ENCODE results near the gene PACRG. TPM values are rescaled to one million over a fixed set of nuclear protein-coding genes. Genes with fewer than 3 reads are reported as not detected.

The PACRG gene
- total and polyA plus RNA-seq, 2 of the 4 experiments (the other 2 are of a cell fraction): not detected

- Histone ChIP-seq H4K8ac (ENCODE audit: low read depth in 2 of 2, low read length in 2 of 2) (no peak overlapping the region), H4K5ac (ENCODE audit: low read depth, low read length) (no peak overlapping the region), H3K56ac (ENCODE audit: extremely low read depth, insufficient read depth, low read length) (no peak overlapping the region), H3K9ac (ENCODE audit: low read depth, low read length) (no peak overlapping the region), H2AK9ac (replicated peaks; ENCODE audit: low read depth, low read length, poor library complexity) (no peak overlapping the region), H4K91ac (ENCODE audit: insufficient read depth, low read depth, low read length) (no peak overlapping the region), H3K18ac (ENCODE audit: low read depth, low read length) (no peak overlapping the region), H3K4me2 (ENCODE audit: low read depth, low read length) (no peak overlapping the region), H4K20me1 (ENCODE audit: insufficient read depth, low read length) (no peaks in the 10 kb centered on the region), H2BK20ac (ENCODE audit: low read depth, low read length) (no peak overlapping the region), H3K9me3 (ENCODE audit: control insufficient read depth, insufficient read depth, low read length) (no peaks in the 10 kb centered on the region; the same call in 1 of the 2 replicates), H3K23ac (ENCODE audit: low read depth, low read length) (no peak overlapping the region), H2BK120ac (ENCODE audit: low read depth, low read length) (no peak overlapping the region), H3K79me1 (ENCODE audit: low read depth in 1 of 2, low read length in 2 of 2) (no peaks in the 10 kb centered on the region), H2AFZ (replicated peaks; ENCODE audit: low read length, poor library complexity) (no peak overlapping the region), H3K4ac (ENCODE audit: low read depth, low read length) (no peak overlapping the region), H3K27ac (ENCODE audit: insufficient read depth, low read length) (no peak overlapping the region), H3K9me1 (ENCODE audit: insufficient read depth, low read length) (no peaks in the 10 kb centered on the region), H3K4me3 (ENCODE audit: insufficient read depth, low read depth, low read length) (no peak overlapping the region), H2BK5ac (ENCODE audit: low read depth, low read length, poor library complexity, severe bottlenecking) (no peak overlapping the region), H3K4me1 (ENCODE audit: control insufficient read depth, insufficient read depth, low read length) (no peaks in the 10 kb centered on the region), H2BK15ac (ENCODE audit: low read depth, low read length) (no peak overlapping the region), H2AK5ac (ENCODE audit: low read depth, low read length) (no peak overlapping the region), H3K27me3 (ENCODE audit: control insufficient read depth, insufficient read depth, low read length) (no peaks in the 10 kb centered on the region), H3K14ac (replicated peaks; ENCODE audit: low read depth, low read length) (no peak overlapping the region), H3K36me3 (ENCODE audit: control insufficient read depth, insufficient read depth, low read length) (no peaks in the 10 kb centered on the region)
- dilution Hi-C loops (cut with HindIII; ENCODE audit: low sequenced_read_pairs, unreplicated experiment): no loop called here
- TF ChIP-seq RFX5 (IDR thresholded peaks at IDR 0.05; ENCODE audit: low read depth, low read length) (no peak), CTCF (conservative IDR thresholded peaks at IDR 0.05; ENCODE audit: low read depth, low read length) (no peak), RCOR1 (IDR thresholded peaks at IDR 0.05; ENCODE audit: insufficient replicate concordance, low read length) (no peak), CEBPB (IDR thresholded peaks at IDR 0.05; ENCODE audit: low read depth, low read length) (no peak), ELK1 (IDR thresholded peaks at IDR 0.05; ENCODE audit: borderline replicate concordance, low read depth, low read length) (no peak), MAFK (IDR thresholded peaks at IDR 0.05; ENCODE audit: low read depth, low read length) (no peak), BHLHE40 (IDR thresholded peaks at IDR 0.05; ENCODE audit: low read depth, low read length) (no peak), USF2 (IDR thresholded peaks at IDR 0.05; ENCODE audit: low read depth, low read length) (no peak), MAZ (IDR thresholded peaks at IDR 0.05; ENCODE audit: borderline replicate concordance, low read depth, low read length) (no peak), NFE2L2 (IDR thresholded peaks at IDR 0.05; ENCODE audit: low read depth, low read length) (no peak), CHD1 (IDR thresholded peaks at IDR 0.05; ENCODE audit: low read depth, low read length) (no peak), POLR2A (IDR thresholded peaks at IDR 0.05; ENCODE audit: low read depth, low read length) (no peak), MXI1 (IDR thresholded peaks at IDR 0.05; ENCODE audit: borderline replicate concordance, low read depth, low read length) (no peak), RAD21 (IDR thresholded peaks at IDR 0.05; ENCODE audit: low read length) (no peak)
- no TSS peak for BruUV-seq (replicated peaks)
- DNase-seq: no peak
- WGBS, 2 experiments (ENCODE audit: extremely low coverage in 2 of 2, insufficient read length in 1 of 2): 63% methylated on average over 2 of the region's 2 CpGs; no CpG with 5 or more reads in 1 of the 2 experiments
- ChIA-PET POLR2A (ENCODE audit: unreplicated experiment) (no interaction called here), CTCF (no interaction called here)
- in situ Hi-C loops (cut with MboI; ENCODE audit: low sequenced_read_pairs): no loop called here
- intact Hi-C loops (cut with micrococcal nuclease): no loop called here
- no peak for ATAC-seq (ENCODE audit: low read depth)
Observed at GRCh38 chr6:162875070-162875469, 147.3 kb downstream of the PACRG start.
